Astrocyte (in vitro differentiated cells and primary cell): ENCODE data around the gene PEAK1.

Experiments used
- CTCF ChIP-seq: IDR thresholded peaks from 2 replicates; pipeline ENCODE4 v1.5.1; 2011; ENCODE audit warnings: low read depth, mild to moderate bottlenecking, inconsistent platforms, low read length, moderate library complexity; ENCODE audit not compliant: insufficient read depth
- EZH2 ChIP-seq: IDR thresholded peaks from 2 replicates; pipeline ENCODE4 v1.6.1; 2012; ENCODE audit warnings: mild to moderate bottlenecking, low read length, inconsistent platforms; ENCODE audit not compliant: insufficient read depth

DNA sequence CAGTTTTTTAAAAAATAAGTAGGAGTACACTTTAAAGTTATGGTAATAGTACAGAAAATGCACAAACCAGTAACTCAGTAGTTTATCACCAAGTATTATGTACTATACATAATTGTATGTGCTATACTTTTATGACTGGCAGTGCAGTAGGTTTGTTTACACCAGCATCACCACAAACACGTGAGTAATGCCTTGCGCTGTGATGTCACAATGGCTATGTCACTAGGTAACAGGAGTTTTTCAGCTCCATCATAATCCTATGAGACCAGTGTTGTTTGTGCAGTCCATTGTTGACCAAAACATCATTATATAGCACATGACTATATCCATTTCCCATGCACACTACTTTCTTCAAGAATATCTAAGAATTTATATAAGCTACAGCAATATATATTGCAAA, 280.6 kb downstream of the PEAK1 start:
- TF ChIP-seq CTCF (no peak), EZH2 (no peak)
